GM23338 (cell line): ENCODE measurements around the gene DCANP1.

Experiments used
- CTCF ChIP-seq, 2 experiments: fragments of 200-600 bp in 1 of 2; sonication (generic) in 1 of 2; conservative IDR thresholded peaks; 2 replicates each; pipeline versions ENCODE4 v1.5.1 to v1.6.1; 2016 to 2017; ENCODE audit warnings: antibody characterized with exemption in 2 of 2, low read depth in 2 of 2, mild to moderate bottlenecking in 2 of 2, moderate library complexity in 1 of 2
- EZH2 ChIP-seq: fragments of 200-600 bp; sonication (generic); IDR thresholded peaks from one replicate; pipeline ENCODE4 v1.8.0; 2017; ENCODE audit warnings: antibody characterized with exemption, mild to moderate bottlenecking, low read depth; ENCODE audit not compliant: unreplicated experiment
- NANOG ChIP-seq: IDR thresholded peaks from 2 replicates; pipeline ENCODE4 v1.6.1; 2016; ENCODE audit warnings: antibody characterized with exemption, borderline replicate concordance
- POLR2AphosphoS5 ChIP-seq: IDR thresholded peaks from 2 replicates; pipeline ENCODE4 v1.6.1; 2016; ENCODE audit warnings: antibody characterized with exemption, low read depth

GRCh38 chr5:135447298-135447929, at the start of gene DCANP1:
- no peak for TF ChIP-seq CTCF (conservative IDR thresholded peaks at IDR 0.05; ENCODE audit: low read depth in 2 of 2)
- TF ChIP-seq POLR2AphosphoS5: no peak
- no peak for TF ChIP-seq EZH2
- no peak for TF ChIP-seq NANOG
